Stomach (tissue), 9 donors: ENCODE measurements around the gene SPDEF. TPM values are rescaled to one million over a fixed set of nuclear protein-coding genes. Genes with fewer than 3 reads are reported as not detected.
A peak's percentile ranks its signal among the peaks of the same experiment; 100 is the strongest.

Experiments used
- DNase-seq, 2 donors: peaks; one replicate each; pipeline versions ENCODE4 v3.0.0 to v3.0.0-alpha.2; 2013 to 2019
- H3K27ac ChIP-seq, 5 donors: fragments of 200-600 bp in 4 of 5; sonication (generic) in 4 of 5; one replicate each; pipeline ENCODE4 v1.5.1; 2013 to 2019; ENCODE audit warnings: mild to moderate bottlenecking in 1 of 5, moderate library complexity in 1 of 5
- H3K27me3 ChIP-seq, 3 donors: fragments of 200-600 bp; sonication (generic); one replicate each; pipeline ENCODE4 v1.5.1; 2017 to 2019; ENCODE audit warnings: mixed run types in 1 of 3
- H3K36me3 ChIP-seq, 4 donors: fragments of 200-600 bp; sonication (generic); 1 replicate in 3 of 4; 2 replicates in 1 of 4; pipeline ENCODE4 v1.5.1; 2016 to 2019
- H3K4me1 ChIP-seq, 4 donors: fragments of 200-600 bp; sonication (generic); one replicate each; pipeline ENCODE4 v1.5.1; 2016 to 2019
- H3K4me3 ChIP-seq, 4 donors: fragments of 200-600 bp; sonication (generic) in 3 of 4; one replicate each; pipeline ENCODE4 v1.5.1; 2016 to 2019; ENCODE audit warnings: mild to moderate bottlenecking in 1 of 4
- H3K9me3 ChIP-seq, 4 donors: fragments of 200-600 bp; sonication (generic); one replicate each; pipeline ENCODE4 v1.5.1; 2016 to 2019
- EP300 ChIP-seq: sonication (generic); formaldehyde crosslinking; IDR thresholded peaks from one replicate; pipeline ENCODE4 v1.6.1; 2017; ENCODE audit warnings: antibody characterized with exemption
- POLR2A ChIP-seq, 4 donors: fragments of 450-650 bp; IDR thresholded peaks; one replicate each; pipeline ENCODE4 v1.6.1; 2016; ENCODE audit warnings: antibody characterized with exemption in 4 of 4, control low read depth in 2 of 4, mild to moderate bottlenecking in 1 of 4, moderate library complexity in 1 of 4
- POLR2AphosphoS5 ChIP-seq, 3 donors: sonication (generic); formaldehyde crosslinking; IDR thresholded peaks; one replicate each; pipeline ENCODE4 v1.6.1; 2016; ENCODE audit warnings: antibody characterized with exemption in 3 of 3
- WGBS, 5 donors: extraction: QIAGEN DNeasy Blood & Tissue Kit in 3 of 5; methylation state at CpG; one replicate each; pipeline versions ENCODE4 v1.1.5 to v1.1.7; 2013 to 2018; 5-methylcytosine and 5-hydroxymethylcytosine counted together
- intact Hi-C: fragments of 100-400 bp; cut with DNase I; formaldehyde crosslinking; loops from one replicate; pipeline ENCODE4 v1.15.1; 2023; ENCODE audit warnings: low total_unique reads
- polyA plus RNA-seq, 3 donors: library from polyadenylated mRNA; stranded (reverse); fragments of 200-250 nt; gene quantifications; one replicate each; pipeline ENCODE4 v1.2.3, GENCODE V29; 2013
- total RNA-seq, 5 donors: library from RNA; depleted of rRNA; stranded (reverse); fragments of >200 nt; gene quantifications; one replicate each; pipeline versions ENCODE4 v1.1.0 to v1.2.3, GENCODE V29; 2014 to 2016
- TF ChIP-seq, protein P1 (sequence below), 7 experiments: fragments of 450-650 bp in 4 of 7; fragments of 200-600 bp in 3 of 7; sonication (generic) in 3 of 7; IDR thresholded peaks; one replicate each; pipeline ENCODE4 v1.5.1; 2016 to 2019; ENCODE audit warnings: antibody characterized with exemption in 7 of 7, control low read depth in 2 of 7, mild to moderate bottlenecking in 1 of 7
- donor health status: healthy with polysubstance abuse.
- donor health status: Bipolar disorder and iron deficiency.
- donor health status: healthy.

Gene SPDEF
- total and polyA plus RNA-seq, 8 donors: 2.2 to 129 (median 31.4) TPM

DNA sequence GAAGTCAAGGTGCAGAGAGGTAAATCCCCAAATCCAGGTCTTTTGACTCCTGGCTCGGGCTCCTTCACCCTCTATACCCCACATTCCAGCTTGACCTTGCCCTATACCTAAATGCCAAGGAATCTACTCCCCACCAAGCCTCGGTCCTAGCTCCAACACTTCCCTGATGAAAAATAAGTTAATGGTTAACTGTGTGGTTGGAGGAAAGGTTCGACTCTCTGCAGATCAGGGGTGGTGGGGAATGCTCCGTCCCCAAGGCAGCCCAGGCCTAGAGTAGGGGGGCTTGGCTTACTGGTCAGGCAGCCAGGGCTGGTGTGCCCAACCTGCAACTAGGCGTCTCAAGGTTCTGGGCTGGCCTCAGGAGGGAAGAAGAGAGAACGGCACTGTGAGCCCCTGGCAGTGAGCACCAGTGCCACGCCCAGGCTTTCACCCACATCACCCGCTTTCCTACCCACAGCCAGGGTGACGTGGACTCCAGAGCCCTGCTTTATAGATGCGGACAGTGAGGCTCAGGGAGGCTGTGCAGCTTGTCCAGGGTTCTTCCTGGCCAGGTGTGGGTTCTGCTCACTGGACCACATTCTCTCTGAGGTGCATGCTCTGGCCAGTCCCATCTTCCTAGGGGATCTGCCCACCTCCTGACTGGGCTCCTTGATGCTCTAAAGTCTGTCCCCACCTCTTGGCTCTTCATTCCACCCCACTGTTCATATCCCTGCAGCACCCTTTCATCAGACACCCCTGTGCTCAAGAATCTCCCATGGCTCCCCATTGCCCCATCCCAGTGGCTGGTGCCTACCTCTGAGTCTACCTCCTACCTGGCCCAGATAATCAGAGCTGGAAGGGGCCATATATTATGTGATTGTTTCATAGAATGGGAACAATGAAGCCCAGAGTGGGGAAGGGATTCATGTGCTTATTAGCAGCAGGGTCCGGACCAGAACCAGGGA is 8.2 kb downstream of the SPDEF start:
- DNase-seq: peak in 1 of 2 donors; percentile 55
- H3K27me3 ChIP-seq: no peaks in the 10 kb centered on the region
- intact Hi-C loops: no loop called here
- H3K36me3 ChIP-seq: no peaks in the 10 kb centered on the region
- TF ChIP-seq POLR2A (IDR thresholded peaks at IDR 0.05) (no peak), EP300 (no peak), POLR2AphosphoS5 (IDR thresholded peaks at IDR 0.05) (no peak)
- TF ChIP-seq, protein P1, sequence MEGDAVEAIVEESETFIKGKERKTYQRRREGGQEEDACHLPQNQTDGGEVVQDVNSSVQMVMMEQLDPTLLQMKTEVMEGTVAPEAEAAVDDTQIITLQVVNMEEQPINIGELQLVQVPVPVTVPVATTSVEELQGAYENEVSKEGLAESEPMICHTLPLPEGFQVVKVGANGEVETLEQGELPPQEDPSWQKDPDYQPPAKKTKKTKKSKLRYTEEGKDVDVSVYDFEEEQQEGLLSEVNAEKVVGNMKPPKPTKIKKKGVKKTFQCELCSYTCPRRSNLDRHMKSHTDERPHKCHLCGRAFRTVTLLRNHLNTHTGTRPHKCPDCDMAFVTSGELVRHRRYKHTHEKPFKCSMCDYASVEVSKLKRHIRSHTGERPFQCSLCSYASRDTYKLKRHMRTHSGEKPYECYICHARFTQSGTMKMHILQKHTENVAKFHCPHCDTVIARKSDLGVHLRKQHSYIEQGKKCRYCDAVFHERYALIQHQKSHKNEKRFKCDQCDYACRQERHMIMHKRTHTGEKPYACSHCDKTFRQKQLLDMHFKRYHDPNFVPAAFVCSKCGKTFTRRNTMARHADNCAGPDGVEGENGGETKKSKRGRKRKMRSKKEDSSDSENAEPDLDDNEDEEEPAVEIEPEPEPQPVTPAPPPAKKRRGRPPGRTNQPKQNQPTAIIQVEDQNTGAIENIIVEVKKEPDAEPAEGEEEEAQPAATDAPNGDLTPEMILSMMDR (IDR thresholded peaks at IDR 0.05): no peak
- 43 to 76% (median 57%) methylated on average over 5 to 11 of the region's 11 CpGs for WGBS, 5 donors
- H3K27ac ChIP-seq: peak overlapping the region in 3 of 5 donors; percentile 31 to 60 (median 56)
- peaks cover 11 to 69% (median 64%) of the 10 kb centered on the region in 4 donors for H3K4me1 ChIP-seq
- H3K4me3 ChIP-seq: no peak overlapping the region
- H3K9me3 ChIP-seq: no peaks in the 10 kb centered on the region

DNA sequence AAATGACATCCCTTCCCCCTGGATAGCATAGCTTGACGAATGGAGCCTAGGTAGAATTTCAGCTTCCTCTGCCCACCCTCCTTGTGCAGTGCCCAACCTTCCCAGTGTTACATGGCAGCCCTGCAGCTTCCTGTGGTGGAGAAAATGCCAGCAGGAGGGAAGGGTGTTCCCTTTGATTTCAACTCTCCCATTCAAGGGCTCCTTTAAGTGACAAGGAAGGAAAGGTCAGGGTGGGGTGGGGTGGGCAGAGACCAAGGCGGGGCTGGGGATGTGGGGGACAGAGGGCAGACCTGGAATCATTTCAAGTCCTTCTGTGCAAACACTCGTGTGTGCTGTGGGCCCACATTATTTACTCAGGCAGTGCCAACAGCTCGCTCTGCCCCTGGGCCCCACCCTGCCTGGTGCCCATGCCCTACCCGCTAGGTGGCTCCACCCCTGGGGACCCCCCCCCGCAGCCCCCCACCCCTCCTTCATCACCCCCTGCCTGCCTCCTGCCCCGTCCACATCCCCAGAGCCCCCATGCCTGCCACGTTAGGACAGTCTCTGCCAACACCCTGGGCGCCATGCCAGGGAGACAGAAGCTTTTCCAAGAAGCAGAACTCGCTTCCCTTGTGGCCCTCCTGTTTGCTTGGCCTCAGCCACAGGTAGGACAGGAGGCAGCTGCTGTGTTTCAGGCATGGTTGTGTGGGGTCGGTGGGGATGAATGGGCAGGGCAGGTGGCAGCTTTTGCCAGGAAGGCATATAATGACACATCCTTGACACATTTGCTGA is 9.4 kb downstream of the SPDEF start:
- Histone ChIP-seq H3K36me3 (no peaks in the 10 kb centered on the region), H3K27ac (peak overlapping the region; percentile 31 to 72 (median 56)), H3K9me3 (no peaks in the 10 kb centered on the region), H3K4me3 (no peak overlapping the region), H3K4me1 (peaks cover 11 to 58% (median 54%) of the 10 kb centered on the region in 4 donors), H3K27me3 (no peaks in the 10 kb centered on the region)
- 13 to 21% (median 16%) methylated on average over 6 to 11 of the region's 11 CpGs for WGBS, 5 donors
- TF ChIP-seq, protein P1 (IDR thresholded peaks at IDR 0.05): peak in 1 of 7 experiments; percentile 18
- no peak for TF ChIP-seq EP300
- peak; percentile 77 to 82 for DNase-seq
- intact Hi-C loops: no loop called here

DNA sequence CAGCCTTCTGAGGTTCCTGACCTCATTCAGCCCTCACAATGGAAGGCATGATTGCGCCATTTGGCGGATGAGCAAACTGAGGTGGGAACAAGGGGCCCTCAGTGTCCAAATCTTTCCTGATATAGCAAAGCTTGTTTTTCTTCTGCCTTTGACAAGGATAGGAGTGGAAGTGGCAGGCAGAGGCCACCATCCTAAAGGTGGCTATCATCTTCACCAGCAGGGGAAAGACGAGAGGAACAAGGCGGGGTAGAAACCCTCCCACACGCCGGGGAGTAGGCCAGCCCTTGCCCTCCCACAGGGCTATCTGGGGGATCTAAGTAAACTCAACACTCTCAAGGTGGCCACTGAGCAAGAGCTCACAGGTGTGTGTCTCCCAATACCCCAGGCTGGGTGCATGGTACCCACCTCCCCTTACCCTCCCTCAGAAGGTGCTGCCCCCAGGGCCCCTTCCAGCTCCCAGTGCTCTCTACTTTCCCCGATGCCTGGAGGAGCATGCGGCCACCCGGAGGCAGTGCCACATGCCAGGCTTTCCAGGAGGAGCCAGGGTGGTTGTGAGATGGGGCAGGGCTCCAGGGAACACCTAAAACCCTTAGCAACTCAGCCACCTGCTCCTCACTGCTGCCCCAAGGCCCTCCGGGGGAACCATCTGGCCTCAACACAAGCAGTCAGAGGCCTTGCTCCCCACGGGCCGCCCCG is 11.2 kb downstream of the SPDEF start:
- no peak overlapping the region for H3K4me3 ChIP-seq
- H3K27me3 ChIP-seq: no peaks in the 10 kb centered on the region
- intact Hi-C loops: no loop called here
- H3K36me3 ChIP-seq: no peaks in the 10 kb centered on the region
- peak overlapping the region in 1 of 5 donors; percentile 29 for H3K27ac ChIP-seq
- DNase-seq: no peak
- H3K4me1 ChIP-seq: peaks cover 11 to 44% (median 40%) of the 10 kb centered on the region in 4 donors
- 51 to 68% (median 64%) methylated on average over 13 of the region's 13 CpGs for WGBS, 5 donors
- H3K9me3 ChIP-seq: no peaks in the 10 kb centered on the region
- no peak for TF ChIP-seq POLR2A (IDR thresholded peaks at IDR 0.05)
- no peak for TF ChIP-seq EP300
- no peak for TF ChIP-seq POLR2AphosphoS5 (IDR thresholded peaks at IDR 0.05)
- TF ChIP-seq, protein P1 (IDR thresholded peaks at IDR 0.05): no peak

DNA sequence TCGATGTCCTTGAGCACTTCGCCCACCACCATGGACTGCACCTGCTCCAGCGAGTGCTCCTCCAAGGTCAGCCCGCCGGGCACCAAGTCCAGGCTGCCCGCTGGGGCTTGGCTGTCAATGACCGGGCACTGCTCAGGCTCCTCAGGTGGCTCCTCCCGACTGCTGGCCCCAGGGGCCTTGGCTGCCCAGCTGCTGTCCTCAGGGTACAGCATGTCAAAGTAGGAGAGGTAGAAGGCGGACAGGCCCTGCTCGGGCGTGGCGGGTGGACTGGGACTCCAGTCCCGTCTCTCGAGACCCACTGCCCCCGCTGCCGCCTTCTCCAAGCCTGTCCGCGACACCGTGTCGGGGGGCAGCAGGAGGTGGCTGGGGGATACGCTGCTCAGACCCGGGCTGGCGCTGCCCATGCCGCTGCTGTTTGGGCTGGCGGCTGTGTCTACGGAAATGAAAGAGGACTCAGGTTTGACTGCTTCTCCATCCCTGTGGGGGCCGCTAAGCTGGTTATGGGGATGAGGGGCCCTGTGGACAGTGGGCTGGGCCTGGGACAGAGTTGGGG is 12.0 kb downstream of the SPDEF start:
- H3K27me3 ChIP-seq: no peaks in the 10 kb centered on the region
- no peak for DNase-seq
- H3K4me3 ChIP-seq: no peak overlapping the region
- H3K4me1 ChIP-seq: peaks cover 11 to 44% (median 39%) of the 10 kb centered on the region in 4 donors
- intact Hi-C loops: no loop called here
- TF ChIP-seq, protein P1 (IDR thresholded peaks at IDR 0.05): no peak
- TF ChIP-seq POLR2AphosphoS5 (IDR thresholded peaks at IDR 0.05): no peak
- TF ChIP-seq EP300: no peak
- TF ChIP-seq POLR2A (IDR thresholded peaks at IDR 0.05): no peak
- H3K27ac ChIP-seq: no peak overlapping the region
- 90 to 96% (median 91%) methylated on average over 16 to 27 of the region's 27 CpGs for WGBS, 5 donors
- no peaks in the 10 kb centered on the region for H3K36me3 ChIP-seq
- H3K9me3 ChIP-seq: no peaks in the 10 kb centered on the region
